Fibroblast of peridontal ligament (primary cell): ENCODE results near the gene RFXAP.

Experiments
- DNase-seq: peaks from one replicate; pipeline ENCODE4 v3.0.0-alpha.2; 2010; ENCODE audit errors: extremely low read depth

Gene RFXAP

GRCh38 chr13:36817996-36818803, 822 bp upstream of the RFXAP start:
- peak; percentile 12 for DNase-seq

GRCh38 chr13:36819739-36820090, 693 bp downstream of the RFXAP start:
- peak; percentile 32 for DNase-seq

DNA sequence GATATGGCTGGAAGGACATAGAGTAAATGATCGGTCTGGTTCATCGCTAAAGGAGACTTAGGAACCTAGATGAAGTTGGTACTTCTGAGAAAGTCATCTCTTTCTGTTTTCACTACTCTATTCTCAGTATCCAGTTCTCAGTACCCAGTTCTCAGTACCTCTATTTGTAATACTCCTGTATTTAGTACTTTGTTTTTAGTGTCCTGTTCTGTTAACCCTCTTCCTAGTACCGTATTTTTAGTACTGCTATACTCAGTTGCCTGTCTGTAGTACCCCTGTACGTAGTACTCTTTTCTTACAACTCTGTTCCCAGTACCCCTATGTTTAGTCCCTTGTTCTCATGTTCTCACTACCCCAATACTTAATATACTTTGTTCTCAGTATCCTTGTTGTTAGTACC, 1.2 kb downstream of the RFXAP start:
- DNase-seq: no peak

- peak; percentile 6 for DNase-seq
These were observed 3.8 kb downstream of the RFXAP start for GRCh38 chr13:36822785-36823184.

GRCh38 chr13:36829753-36830152, 10.7 kb downstream of the RFXAP start:
- DNase-seq: no peak

GRCh38 chr13:36831291-36831690, 12.3 kb downstream of the RFXAP start:
- DNase-seq: no peak

DNA sequence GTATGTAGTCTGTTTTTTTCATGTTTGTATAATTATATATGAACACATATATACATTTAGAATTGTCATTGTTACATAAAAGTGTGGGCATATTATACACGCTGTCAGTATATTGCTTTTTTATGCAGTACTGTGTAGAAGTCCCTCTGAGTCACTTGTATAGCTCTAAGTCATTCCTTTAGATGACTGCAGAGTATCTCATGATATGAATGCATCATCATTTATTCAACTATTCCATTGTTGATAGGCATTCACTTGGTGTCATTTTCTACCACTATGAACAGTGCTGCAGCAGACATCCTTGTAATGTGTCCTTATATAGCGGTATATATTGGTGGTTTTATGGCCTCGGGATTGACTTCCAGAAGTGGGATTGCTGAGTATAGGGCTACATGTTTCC, 15.3 kb downstream of the RFXAP start:
- peak; percentile 7 for DNase-seq

GRCh38 chr13:36837354-36838092, 18.5 kb downstream of the RFXAP start:
- no peak for DNase-seq

DNA sequence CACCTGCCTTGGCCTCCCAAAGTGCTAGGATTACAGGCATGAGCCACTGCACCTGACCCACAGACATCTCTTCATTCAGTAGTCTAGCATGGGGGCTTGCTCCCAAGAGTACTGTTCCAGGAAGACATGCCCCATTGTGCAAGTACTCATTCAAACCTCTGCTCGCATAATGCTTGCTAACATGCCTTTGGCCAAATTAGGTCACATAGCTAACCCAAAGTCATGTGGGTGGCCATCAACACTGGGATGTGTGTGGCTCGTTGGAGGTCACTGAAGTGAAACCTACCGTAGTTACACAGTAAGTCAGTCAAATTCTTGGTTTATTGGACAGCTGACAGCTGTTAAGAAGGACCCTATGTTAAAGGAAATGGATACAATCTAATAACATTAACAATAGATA, 20.3 kb downstream of the RFXAP start:
- DNase-seq: no peak

- no peak for DNase-seq
These were observed 21.0 kb downstream of the RFXAP start for GRCh38 chr13:36839981-36840380.

DNA sequence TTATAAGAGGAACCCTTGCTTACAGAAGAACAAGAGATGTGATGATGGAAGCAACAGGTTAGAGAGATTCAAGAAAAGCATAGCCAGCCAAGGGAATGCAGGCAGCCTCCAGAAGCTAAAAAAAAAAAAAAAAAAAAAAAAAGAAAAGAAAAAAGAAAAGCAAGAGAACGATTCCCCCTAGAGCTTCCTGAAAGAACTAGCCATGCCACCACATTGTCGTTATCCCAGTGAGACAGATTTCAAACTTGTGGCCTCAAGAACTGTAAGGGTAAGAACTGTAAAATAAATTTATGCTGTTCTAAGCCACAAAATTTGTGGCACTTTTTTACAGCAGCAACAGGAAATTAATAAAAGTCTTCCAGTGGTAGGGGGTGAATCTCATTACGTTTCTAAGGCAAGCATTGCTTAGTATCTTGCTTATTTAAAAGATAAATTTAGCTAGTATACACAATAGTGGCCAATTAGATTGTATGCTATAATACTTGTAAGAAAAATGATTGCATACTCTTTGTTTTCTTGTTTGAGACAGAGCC, 21.8 kb downstream of the RFXAP start:
- no peak for DNase-seq

- DNase-seq: peak; percentile 20
These were observed 22.4 kb downstream of the RFXAP start for GRCh38 chr13:36841391-36841790.

DNA sequence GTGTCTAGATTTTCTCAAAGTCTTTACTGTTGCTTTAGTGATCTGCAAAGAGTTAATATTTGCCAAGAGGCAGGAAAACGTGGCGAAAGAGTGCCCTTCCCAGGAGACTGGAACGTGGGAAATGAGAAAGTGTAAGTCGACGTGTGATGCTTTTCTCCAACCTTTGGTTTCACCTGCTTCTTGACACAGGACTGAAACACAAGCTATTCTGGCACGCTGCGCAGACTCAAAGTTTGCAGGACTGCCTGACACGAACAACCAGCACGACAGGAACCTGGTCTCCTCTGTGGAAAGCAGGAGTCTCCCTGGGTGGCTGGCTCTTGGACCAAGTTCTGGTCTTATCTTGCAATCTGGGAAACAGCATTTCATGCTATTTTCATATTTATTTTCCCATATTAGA, 28.6 kb downstream of the RFXAP start:
- no peak for DNase-seq

- no peak for DNase-seq
These were observed 29.4 kb downstream of the RFXAP start for GRCh38 chr13:36848199-36848982.

- DNase-seq: no peak
These were observed 31.9 kb downstream of the RFXAP start for GRCh38 chr13:36850790-36851438.

- DNase-seq: no peak
These were observed 38.2 kb downstream of the RFXAP start for GRCh38 chr13:36857253-36857652.

DNA sequence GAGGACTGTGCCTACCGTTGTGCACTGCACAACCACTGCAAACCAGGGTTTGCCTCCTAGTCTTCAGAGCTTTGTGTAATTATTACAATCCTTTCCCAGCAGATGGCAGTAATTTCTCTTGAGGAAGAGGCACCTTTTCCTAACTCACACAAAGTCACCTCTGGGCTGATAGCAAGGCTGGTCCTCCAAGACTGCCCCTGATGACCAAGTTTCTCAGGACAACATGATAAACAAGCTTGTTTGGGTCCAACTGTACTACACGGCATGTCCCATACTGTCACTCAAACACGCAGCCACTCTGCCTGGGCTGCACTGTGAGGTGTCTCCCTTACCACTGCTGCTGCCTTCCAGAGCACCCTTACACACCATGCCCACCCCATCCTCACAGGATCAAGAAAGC, 39.3 kb downstream of the RFXAP start:
- peak; percentile 67 for DNase-seq

- no peak for DNase-seq
These were observed 40.2 kb downstream of the RFXAP start for GRCh38 chr13:36859259-36859658.

GRCh38 chr13:36862002-36862685, 43.1 kb downstream of the RFXAP start:
- no peak for DNase-seq

- DNase-seq: no peak
These were observed 43.7 kb downstream of the RFXAP start for GRCh38 chr13:36862722-36863121.

DNA sequence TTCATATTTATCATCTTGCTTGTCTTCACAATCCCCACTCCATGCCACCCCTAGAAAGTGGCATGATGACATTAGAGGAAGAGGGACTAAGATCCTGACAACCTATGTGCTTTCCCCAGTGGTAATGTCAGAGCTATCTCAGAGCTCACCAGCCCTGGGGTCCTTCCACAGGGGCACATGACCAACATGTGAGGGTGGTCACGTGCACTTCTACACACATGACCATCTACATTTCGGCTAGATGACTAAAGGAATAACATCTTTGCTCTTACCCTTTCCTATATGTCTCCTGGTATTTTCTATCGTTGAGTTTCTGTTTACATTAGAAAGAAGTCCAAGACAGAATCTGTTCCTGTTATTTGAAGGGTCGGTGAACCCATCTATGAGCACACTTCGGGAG, 46.2 kb downstream of the RFXAP start:
- DNase-seq: no peak
